ENCODE data around the gene TCF7. TPM values are rescaled to one million over a fixed set of nuclear protein-coding genes. Genes with fewer than 3 reads are reported as not detected.

The TCF7 gene
- total RNA-seq, 5 donors from 2014 or later (not counting 1 experiment from before 2014, with no cell fraction given) = 503 to 749 (median 693) TPM

DNA sequence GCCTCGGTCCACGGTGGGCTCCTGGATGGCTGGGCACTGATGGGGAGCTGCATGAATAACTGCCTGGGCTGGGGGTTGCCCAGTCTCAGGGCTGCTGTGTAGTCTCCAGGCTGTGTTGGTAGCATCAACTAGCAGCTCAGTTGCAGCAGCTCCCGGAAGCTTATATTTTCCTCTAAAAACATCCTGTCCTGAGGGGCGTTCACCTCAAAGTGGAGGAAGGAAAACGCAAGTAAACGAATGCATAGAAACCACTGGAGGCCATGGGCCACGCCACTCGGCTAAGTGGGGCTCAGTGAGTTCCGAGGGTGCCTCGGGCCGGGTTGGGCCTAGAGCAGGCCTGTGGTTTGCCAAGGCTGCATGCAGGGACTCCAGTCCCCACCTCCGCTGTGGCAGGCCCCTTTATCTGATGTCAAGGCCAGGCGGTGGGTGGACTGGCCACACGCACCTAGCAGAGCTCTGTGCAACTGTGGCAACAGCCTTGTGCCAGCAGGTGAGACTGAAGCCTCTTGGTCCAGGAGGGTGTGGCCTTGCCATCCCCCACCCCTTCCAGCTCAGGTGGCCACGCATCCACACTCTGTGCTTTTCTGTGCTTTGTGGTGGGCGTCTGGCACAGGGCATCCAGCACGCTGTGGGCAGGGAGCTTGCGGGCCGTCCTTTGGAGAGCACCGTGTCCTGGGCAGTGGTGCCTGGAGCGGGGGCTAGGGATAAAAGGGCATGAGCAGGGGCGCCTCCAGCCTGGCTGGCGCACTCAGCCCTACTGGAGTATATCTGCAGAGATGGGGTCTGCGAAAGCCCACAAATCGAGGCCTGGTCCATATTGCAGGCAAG, 15.1 kb downstream of the TCF7 start:
- H3K4me3 ChIP-seq (ENCODE audit: control insufficient read depth in 1 of 2, extremely low read depth in 1 of 2, low read length in 1 of 2) = peak overlapping the region; percentile 65 to 91
- H3K36me3 ChIP-seq (ENCODE audit: control insufficient read depth in 2 of 2, extremely low read depth in 1 of 2, insufficient read depth in 1 of 2, low read length in 1 of 2) = peaks cover 10 to 81% of the 10 kb centered on the region in 2 donors
- ChIA-PET CTCF (interaction anchor here (0.6 to 3.0 kb wide), 13 partner anchors 8 to 90 kb away, joined by 3 to 13 read pairs (median 4); no protein-coding TSS in a partner anchor), POLR2A (interaction anchor here (0.6 to 1.5 kb wide), 8 partner anchors 9 to 1650 kb away, joined by 3 to 9 read pairs (median 4); no protein-coding TSS in a partner anchor)
- no peaks in the 10 kb centered on the region for H3K9me3 ChIP-seq
- 24% methylated on average over 23 of the region's 25 CpGs for WGBS (ENCODE audit: insufficient coverage)
- peaks cover 84 to 100% of the 10 kb centered on the region in 2 experiments for H3K4me1 ChIP-seq (ENCODE audit: control insufficient read depth in 1 of 2, extremely low read depth in 1 of 2, insufficient read depth in 2 of 2, low read length in 2 of 2)
- ATAC-seq (replicated peaks in 1 of 4) = peak; percentile 7 to 36 (median 17)
- Mint-ChIP-seq H3K36me3 (peaks cover 52% of the 10 kb centered on the region), H3K4me3 (peak overlapping the region; percentile 88 to 99 (median 92)), H3K27me3 (no peaks in the 10 kb centered on the region), H3K4me1 (peaks cover 98 to 100% (median 100%) of the 10 kb centered on the region in 3 donors), H3K9me3 (no peaks in the 10 kb centered on the region), H3K27ac (peak overlapping the region; percentile 92 to 97)
- peak in 19 of 35 experiments; percentile 37 to 73 (median 45) for DNase-seq
- no peaks in the 10 kb centered on the region for H3K27me3 ChIP-seq (replicated peaks in 1 of 2; ENCODE audit: control insufficient read depth in 2 of 2, extremely low read depth in 1 of 2, insufficient read depth in 2 of 2, low read length in 1 of 2)
- peak overlapping the region; percentile 95 for H3K27ac ChIP-seq (ENCODE audit: low read length)

GRCh38 chr5:134130239-134130945, 15.9 kb downstream of the TCF7 start:
- DNase-seq (peak in 2 of 35 experiments; percentile 1 to 10), ATAC-seq (replicated peaks in 1 of 4) (no peak)
- H3K27me3 Mint-ChIP-seq = no peaks in the 10 kb centered on the region
- WGBS (ENCODE audit: insufficient coverage) = 41% methylated on average over 6 of the region's 8 CpGs
- Histone ChIP-seq H3K4me1 (ENCODE audit: control insufficient read depth in 1 of 2, extremely low read depth in 1 of 2, insufficient read depth in 2 of 2, low read length in 2 of 2) (peaks cover 83 to 100% of the 10 kb centered on the region in 2 experiments), H3K4me3 (ENCODE audit: control insufficient read depth in 1 of 2, extremely low read depth in 1 of 2, low read length in 1 of 2) (peak overlapping the region; percentile 65 to 91), H3K9me3 (no peaks in the 10 kb centered on the region), H3K27ac (ENCODE audit: low read length) (peak overlapping the region; percentile 95), H3K27me3 (replicated peaks in 1 of 2; ENCODE audit: control insufficient read depth in 2 of 2, extremely low read depth in 1 of 2, insufficient read depth in 2 of 2, low read length in 1 of 2) (no peaks in the 10 kb centered on the region), H3K36me3 (ENCODE audit: control insufficient read depth in 2 of 2, extremely low read depth in 1 of 2, insufficient read depth in 1 of 2, low read length in 1 of 2) (peaks cover 13 to 82% of the 10 kb centered on the region in 2 donors)
- H3K27ac Mint-ChIP-seq = peak overlapping the region; percentile 92 to 97
- H3K4me3 Mint-ChIP-seq = peak overlapping the region; percentile 88 to 99 (median 92)
- ChIA-PET POLR2A (interaction anchor here in 1 of 2 donors (0.6 to 1.5 kb wide), 5 partner anchors 8 to 75 kb away, joined by 3 to 9 read pairs (median 5); no protein-coding TSS in a partner anchor), CTCF (interaction anchor here (1.4 to 3.0 kb wide), 4 partner anchors 11 to 91 kb away, joined by 3 to 13 read pairs (median 8); no protein-coding TSS in a partner anchor)
- H3K4me1 Mint-ChIP-seq = peaks cover 99 to 100% (median 100%) of the 10 kb centered on the region in 3 donors
- H3K9me3 Mint-ChIP-seq = no peaks in the 10 kb centered on the region
- H3K36me3 Mint-ChIP-seq = peaks cover 58% of the 10 kb centered on the region

DNA sequence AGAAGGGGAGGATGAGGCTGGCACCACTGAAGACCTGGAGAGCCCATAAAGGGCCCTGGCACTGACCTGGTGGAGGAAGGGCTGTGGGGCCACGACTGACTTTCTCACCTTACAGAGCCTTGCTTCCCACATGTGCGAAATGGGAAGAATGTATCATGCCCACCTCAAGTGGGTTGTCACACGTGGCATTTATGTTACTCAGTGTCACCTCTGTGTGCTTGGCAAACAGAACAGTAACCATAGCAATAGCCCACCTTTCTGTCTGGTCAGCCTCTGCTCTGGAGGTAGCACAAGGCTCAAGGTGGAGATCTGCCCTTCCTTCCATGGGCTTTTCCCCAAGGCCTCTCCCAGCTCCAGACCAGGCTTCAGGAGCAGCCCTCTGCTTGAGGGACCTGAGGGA, 16.7 kb downstream of the TCF7 start:
- H3K36me3 Mint-ChIP-seq = peaks cover 61% of the 10 kb centered on the region
- no peak for ATAC-seq (replicated peaks in 1 of 4)

GRCh38 chr5:134131578-134132350, 17.3 kb downstream of the TCF7 start:
- ChIA-PET CTCF (interaction anchor here (0.5 to 2.0 kb wide), 12 partner anchors 8 to 153 kb away, joined by 3 to 8 read pairs (median 5); no protein-coding TSS in a partner anchor), POLR2A (interaction anchor here (0.5 to 1.2 kb wide), 5 partner anchors 10 to 46 kb away, joined by 3 to 6 read pairs (median 3); no protein-coding TSS in a partner anchor)
- DNase-seq = peak in 2 of 35 experiments; percentile 8 to 11
- WGBS (ENCODE audit: insufficient coverage) = 41% methylated on average over 4 of the region's 7 CpGs
- Mint-ChIP-seq H3K4me3 (peak overlapping the region; percentile 88 to 99 (median 92)), H3K4me1 (peaks cover 99 to 100% (median 100%) of the 10 kb centered on the region in 3 donors), H3K36me3 (peaks cover 58% of the 10 kb centered on the region), H3K9me3 (no peaks in the 10 kb centered on the region), H3K27me3 (no peaks in the 10 kb centered on the region), H3K27ac (peak overlapping the region; percentile 92 to 97)
- ATAC-seq (replicated peaks in 1 of 4) = no peak
- Histone ChIP-seq H3K9me3 (no peaks in the 10 kb centered on the region), H3K4me3 (ENCODE audit: control insufficient read depth in 1 of 2, extremely low read depth in 1 of 2, low read length in 1 of 2) (peak overlapping the region; percentile 65 to 91), H3K27me3 (replicated peaks in 1 of 2; ENCODE audit: control insufficient read depth in 2 of 2, extremely low read depth in 1 of 2, insufficient read depth in 2 of 2, low read length in 1 of 2) (no peaks in the 10 kb centered on the region), H3K27ac (ENCODE audit: low read length) (peak overlapping the region; percentile 95), H3K4me1 (ENCODE audit: control insufficient read depth in 1 of 2, extremely low read depth in 1 of 2, insufficient read depth in 2 of 2, low read length in 2 of 2) (peaks cover 87 to 100% of the 10 kb centered on the region in 2 experiments), H3K36me3 (ENCODE audit: control insufficient read depth in 2 of 2, extremely low read depth in 1 of 2, insufficient read depth in 1 of 2, low read length in 1 of 2) (peaks cover 13 to 88% of the 10 kb centered on the region in 2 donors)

More for the DNA sequence above, 16.7 kb downstream of the TCF7 start:
- Mint-ChIP-seq H3K9me3 (no peaks in the 10 kb centered on the region), H3K4me3 (peak overlapping the region; percentile 88 to 99 (median 92)), H3K27me3 (no peaks in the 10 kb centered on the region), H3K27ac (peak overlapping the region; percentile 92 to 97), H3K4me1 (peaks cover 99 to 100% (median 100%) of the 10 kb centered on the region in 3 donors)
- no peaks in the 10 kb centered on the region for H3K9me3 ChIP-seq
- H3K27ac ChIP-seq (ENCODE audit: low read length) = peak overlapping the region; percentile 95
- peaks cover 11 to 86% of the 10 kb centered on the region in 2 donors for H3K36me3 ChIP-seq (ENCODE audit: control insufficient read depth in 2 of 2, extremely low read depth in 1 of 2, insufficient read depth in 1 of 2, low read length in 1 of 2)
- ChIA-PET POLR2A (no interaction called here), CTCF (interaction anchor here in 1 of 2 donors (2.0 kb wide), 1 partner anchor 29 kb away, joined by 6 read pairs; no protein-coding TSS in a partner anchor)
- 0% methylated on average over 1 of the region's 3 CpGs for WGBS (ENCODE audit: insufficient coverage)
- peaks cover 84 to 100% of the 10 kb centered on the region in 2 experiments for H3K4me1 ChIP-seq (ENCODE audit: control insufficient read depth in 1 of 2, extremely low read depth in 1 of 2, insufficient read depth in 2 of 2, low read length in 2 of 2)
- DNase-seq = peak in 3 of 35 experiments; percentile 7 to 54 (median 22)
- H3K27me3 ChIP-seq (replicated peaks in 1 of 2; ENCODE audit: control insufficient read depth in 2 of 2, extremely low read depth in 1 of 2, insufficient read depth in 2 of 2, low read length in 1 of 2) = no peaks in the 10 kb centered on the region
- H3K4me3 ChIP-seq (ENCODE audit: control insufficient read depth in 1 of 2, extremely low read depth in 1 of 2, low read length in 1 of 2) = peak overlapping the region; percentile 65 to 91

- CTCF ChIA-PET = interaction anchor here (0.6 to 2.0 kb wide), 11 partner anchors 9 to 154 kb away, joined by 3 to 8 read pairs (median 5); no protein-coding TSS in a partner anchor
- WGBS (ENCODE audit: insufficient coverage) = 7% methylated on average over 12 of the region's 16 CpGs
- peaks cover 51% of the 10 kb centered on the region for H3K36me3 Mint-ChIP-seq
These were observed 18.1 kb downstream of the TCF7 start for GRCh38 chr5:134132372-134133187.

More at GRCh38 chr5:134132372-134133187, 18.1 kb downstream of the TCF7 start:
- peak; percentile 69 to 85 (median 73) for ATAC-seq (replicated peaks in 1 of 4)
- POLR2A ChIA-PET = interaction anchor here (0.5 to 2.0 kb wide), 6 partner anchors 10 to 47 kb away, joined by 3 to 6 read pairs (median 4); no protein-coding TSS in a partner anchor
- peak overlapping the region; percentile 65 to 91 for H3K4me3 ChIP-seq (ENCODE audit: control insufficient read depth in 1 of 2, extremely low read depth in 1 of 2, low read length in 1 of 2)
- H3K36me3 ChIP-seq (ENCODE audit: control insufficient read depth in 2 of 2, extremely low read depth in 1 of 2, insufficient read depth in 1 of 2, low read length in 1 of 2) = peaks cover 13 to 86% of the 10 kb centered on the region in 2 donors
- Mint-ChIP-seq H3K27ac (peak overlapping the region; percentile 92 to 97), H3K4me3 (peak overlapping the region; percentile 88 to 99 (median 92)), H3K27me3 (no peaks in the 10 kb centered on the region), H3K9me3 (no peaks in the 10 kb centered on the region), H3K4me1 (peaks cover 99 to 100% (median 100%) of the 10 kb centered on the region in 3 donors)
- DNase-seq = peak in 34 of 35 experiments; percentile 72 to 97 (median 90)
- H3K27ac ChIP-seq (ENCODE audit: low read length) = peak overlapping the region; percentile 95
- no peaks in the 10 kb centered on the region for H3K9me3 ChIP-seq
- no peaks in the 10 kb centered on the region for H3K27me3 ChIP-seq (replicated peaks in 1 of 2; ENCODE audit: control insufficient read depth in 2 of 2, extremely low read depth in 1 of 2, insufficient read depth in 2 of 2, low read length in 1 of 2)
- peaks cover 83 to 100% of the 10 kb centered on the region in 2 experiments for H3K4me1 ChIP-seq (ENCODE audit: control insufficient read depth in 1 of 2, extremely low read depth in 1 of 2, insufficient read depth in 2 of 2, low read length in 2 of 2)
